T-helper 17 cell (primary cell): ENCODE measurements around the gene SELENOS. TPM values are rescaled to one million over a fixed set of nuclear protein-coding genes. Genes with fewer than 3 reads are reported as not detected.
A peak's percentile ranks its signal among the peaks of the same experiment; 100 is the strongest.
"Not testable (repeated sequence)": the region's sequence is repeated elsewhere in the genome, so short reads cannot be mapped to it uniquely, and the experiment has no call there.

Experiments used
- ATAC-seq: fragments of 150-1000 bp; cut with Tn5 transposase; 2 replicates; pipeline ENCODE4 v1.10.0; 2021; ENCODE audit warnings: mild to moderate bottlenecking, moderate library complexity
- DNase-seq, 3 donors: peaks; one replicate each; pipeline versions ENCODE4 v3.0.0 to v3.0.0-alpha.2; 2020 to 2021
- H3K9me3 ChIP-seq: one replicate; pipeline ENCODE4 v1.7.0; 2013; ENCODE audit warnings: low read length, mild to moderate bottlenecking; ENCODE audit not compliant: control insufficient read depth, poor library complexity, severe bottlenecking
- H3K27ac Mint-ChIP-seq: one replicate; pipeline ENCODE4 v1.8.0; 2022; ENCODE audit warnings: mild to moderate bottlenecking, moderate library complexity, mixed read lengths
- H3K27me3 Mint-ChIP-seq: one replicate; pipeline ENCODE4 v1.8.0; 2022; ENCODE audit warnings: mixed read lengths
- H3K36me3 Mint-ChIP-seq: one replicate; pipeline ENCODE4 v1.8.0; 2022; ENCODE audit warnings: low read depth, mixed read lengths
- H3K4me1 Mint-ChIP-seq: one replicate; pipeline ENCODE4 v1.8.0; 2022; ENCODE audit warnings: mild to moderate bottlenecking, mixed read lengths
- H3K4me3 Mint-ChIP-seq: one replicate; pipeline ENCODE4 v1.8.0; 2022; ENCODE audit warnings: mild to moderate bottlenecking, moderate library complexity, mixed read lengths
- total RNA-seq, 4 donors: library from RNA in 2 of 4; stranded (reverse) in 2 of 4; gene quantifications; one replicate each; pipeline ENCODE4 v1.2.3 and lab custom pipeline; 2022 to 2026

The SELENOS gene
- total RNA-seq, 2 donors from 2014 or later: 28.0 to 36.3 TPM

GRCh38 chr15:101306341-101307047, 29.2 kb upstream of the SELENOS start:
- ATAC-seq: no peak
- DNase-seq: no peak
- Mint-ChIP-seq H3K27me3 (peaks cover 9% of the 10 kb centered on the region), H3K27ac (no peak overlapping the region), H3K4me3 (no peak overlapping the region), H3K36me3 (no peaks in the 10 kb centered on the region), H3K4me1 (no peaks in the 10 kb centered on the region)
- H3K9me3 ChIP-seq: no peaks in the 10 kb centered on the region

- H3K9me3 ChIP-seq: no peaks in the 10 kb centered on the region
- no peak overlapping the region for H3K27ac Mint-ChIP-seq
- H3K4me1 Mint-ChIP-seq: no peaks in the 10 kb centered on the region
- no peaks in the 10 kb centered on the region for H3K36me3 Mint-ChIP-seq
- ATAC-seq (no peak), DNase-seq (no peak)
- no peak overlapping the region for H3K4me3 Mint-ChIP-seq
- H3K27me3 Mint-ChIP-seq: peaks cover 9% of the 10 kb centered on the region
Measured at GRCh38 chr15:101305820-101306255, 28.6 kb upstream of the SELENOS start.

DNA sequence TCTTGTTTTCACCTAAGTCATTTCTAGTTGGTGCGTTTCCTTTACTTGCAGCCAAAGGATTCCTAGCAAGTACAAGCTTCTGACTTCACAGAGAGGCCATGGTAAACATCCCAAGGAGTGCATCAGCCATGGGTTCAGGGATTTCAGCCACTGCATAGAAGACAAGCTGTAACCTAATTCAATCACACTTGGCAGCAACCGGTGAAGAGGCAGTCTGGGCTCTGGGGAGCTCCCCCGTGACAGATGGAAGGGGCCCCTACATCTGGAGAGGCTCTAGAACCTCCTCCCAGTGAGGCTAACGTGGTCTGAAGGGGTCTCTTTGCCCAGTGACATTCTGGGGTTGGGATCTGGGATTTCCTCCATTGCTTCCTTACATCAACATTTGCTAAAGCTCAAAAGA, 26.1 kb upstream of the SELENOS start:
- Mint-ChIP-seq H3K36me3 (no peaks in the 10 kb centered on the region), H3K27ac (no peak overlapping the region), H3K4me1 (no peaks in the 10 kb centered on the region), H3K4me3 (no peak overlapping the region), H3K27me3 (peaks cover 9% of the 10 kb centered on the region)
- DNase-seq: no peak
- H3K9me3 ChIP-seq: no peaks in the 10 kb centered on the region
- no peak for ATAC-seq

- no peak for DNase-seq
- H3K4me3 Mint-ChIP-seq: peak overlapping the region; percentile 96
- H3K9me3 ChIP-seq: no peaks in the 10 kb centered on the region
Measured at GRCh38 chr15:101296418-101297405, 19.4 kb upstream of the SELENOS start.

DNA sequence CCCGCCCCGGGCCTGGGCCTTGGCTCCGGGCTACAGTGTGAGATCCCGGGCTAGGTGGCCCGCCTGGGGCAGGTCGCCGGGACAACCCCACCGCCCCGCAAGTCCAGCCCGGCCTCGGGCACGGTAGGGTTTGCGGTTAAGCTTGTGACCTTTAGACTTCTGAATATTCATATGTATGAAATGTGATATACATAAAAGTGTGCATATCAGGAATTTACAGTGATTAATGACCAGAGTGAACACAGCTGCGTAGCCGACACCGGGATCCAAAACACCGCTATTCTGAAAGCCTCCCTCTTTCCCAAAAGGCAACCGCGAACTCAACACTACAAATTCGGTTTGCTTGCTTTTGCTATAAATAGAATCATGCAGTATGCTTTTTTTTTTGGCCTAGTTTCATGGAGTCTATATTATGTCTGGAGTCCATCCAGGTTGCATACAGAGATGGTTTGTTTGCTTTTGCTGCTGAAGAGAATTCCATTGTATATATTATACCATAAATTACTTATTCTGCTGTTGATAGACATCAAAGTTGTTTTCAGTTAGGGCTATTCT, 18.4 kb upstream of the SELENOS start:
- H3K36me3 Mint-ChIP-seq: peaks cover 2% of the 10 kb centered on the region
- H3K4me1 Mint-ChIP-seq: peaks cover 33% of the 10 kb centered on the region
- no peaks in the 10 kb centered on the region for H3K27me3 Mint-ChIP-seq
- no peak for ATAC-seq
- peak overlapping the region; percentile 96 for H3K4me3 Mint-ChIP-seq
- peak overlapping the region; percentile 95 for H3K27ac Mint-ChIP-seq
- DNase-seq: no peak
- H3K9me3 ChIP-seq: no peaks in the 10 kb centered on the region

More at GRCh38 chr15:101296418-101297405, 19.4 kb upstream of the SELENOS start:
- Mint-ChIP-seq H3K27me3 (no peaks in the 10 kb centered on the region), H3K4me1 (peaks cover 30% of the 10 kb centered on the region), H3K36me3 (peaks cover 2% of the 10 kb centered on the region), H3K27ac (peak overlapping the region; percentile 95)
- ATAC-seq: no peak

DNA sequence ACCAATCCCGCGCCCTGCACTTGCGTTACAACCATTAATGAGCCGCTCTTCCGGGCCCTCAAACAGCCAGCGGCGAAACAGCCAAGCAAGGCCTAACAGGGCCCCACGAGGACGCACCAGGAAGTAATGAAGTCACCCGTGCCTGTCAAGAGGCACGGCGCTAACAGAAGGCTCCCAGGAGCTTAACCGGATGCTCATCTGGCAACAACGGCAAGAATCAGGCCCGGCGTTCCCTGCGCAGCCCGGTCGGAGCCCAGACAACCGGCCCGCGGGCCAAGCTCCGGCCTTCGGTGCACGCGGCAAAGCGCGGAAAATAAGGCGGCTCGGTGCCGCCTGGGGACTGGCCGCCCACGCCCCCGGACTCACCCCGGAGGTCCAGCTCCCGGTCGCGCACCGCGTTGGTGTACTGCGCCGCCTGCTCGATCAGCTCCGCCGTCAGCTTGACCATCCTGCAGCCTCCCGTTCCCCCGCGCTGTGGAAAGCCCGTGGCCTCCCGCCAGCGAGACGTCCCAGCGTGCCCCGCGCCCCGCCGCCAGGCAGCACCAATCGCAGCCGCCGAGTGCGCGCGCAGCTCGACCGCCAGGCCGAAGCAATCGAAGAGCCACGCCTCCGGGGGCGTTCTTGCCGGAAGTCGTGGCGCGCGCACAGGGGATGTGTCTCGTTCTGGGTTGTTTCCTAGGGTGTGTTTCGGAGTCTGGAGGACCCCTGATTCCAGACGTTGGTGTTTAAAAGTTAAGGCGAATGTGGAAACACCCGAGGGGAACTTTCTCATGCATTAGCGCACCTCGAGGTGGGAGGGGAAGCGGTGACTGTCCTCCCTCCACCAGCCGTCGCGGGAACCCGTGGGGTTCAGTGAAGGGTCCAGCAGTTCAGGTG, 17.7 kb upstream of the SELENOS start, which contains the start of gene SNRPA1:
SNRPA1 (minus strand) TSS at position 518 of the 876 bp plus-strand sequence; CDS start at position 448, 70 bp downstream.
- Mint-ChIP-seq H3K36me3 (peaks cover 2% of the 10 kb centered on the region), H3K27ac (peak within 1 kb of the TSS; percentile 95), H3K4me3 (peak within 1 kb of the TSS; percentile 96), H3K27me3 (no peaks in the 10 kb centered on the region), H3K4me1 (peaks cover 36% of the 10 kb centered on the region)
- DNase-seq: peak; percentile 95 to 98 (median 98)
- H3K9me3 ChIP-seq: no peaks in the 10 kb centered on the region
- ATAC-seq: peak; percentile 85

DNA sequence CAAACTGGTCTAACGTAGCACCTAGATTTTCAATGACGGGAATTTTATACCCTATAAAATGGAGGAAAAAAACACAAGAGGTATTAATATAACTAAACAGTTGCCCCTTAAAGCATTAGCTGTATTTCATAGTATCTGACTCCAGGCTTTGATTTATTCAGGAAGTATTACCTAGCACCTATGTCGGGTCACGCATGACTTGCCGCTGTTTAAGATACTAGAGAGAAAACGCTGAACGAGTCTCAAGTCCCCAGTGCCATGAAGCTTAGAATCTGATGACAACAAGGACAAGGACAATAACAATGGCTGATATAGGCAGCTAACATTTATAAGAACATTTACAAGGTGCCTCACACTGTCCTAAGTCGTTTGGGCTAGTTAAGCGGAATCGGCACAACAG, 15.8 kb upstream of the SELENOS start:
- no peak for DNase-seq
- H3K36me3 Mint-ChIP-seq: peaks cover 6% of the 10 kb centered on the region
- ATAC-seq: no peak
- H3K9me3 ChIP-seq: no peaks in the 10 kb centered on the region
- H3K4me1 Mint-ChIP-seq: peaks cover 44% of the 10 kb centered on the region
- no peaks in the 10 kb centered on the region for H3K27me3 Mint-ChIP-seq
- peak overlapping the region; percentile 95 for H3K27ac Mint-ChIP-seq
- H3K4me3 Mint-ChIP-seq: peak overlapping the region; percentile 96

- DNase-seq (no peak), ATAC-seq (peak; percentile 67)
- no peaks in the 10 kb centered on the region for H3K9me3 ChIP-seq
- no peak overlapping the region for H3K27ac Mint-ChIP-seq
- no peak overlapping the region for H3K4me3 Mint-ChIP-seq
- H3K4me1 Mint-ChIP-seq: peaks cover 34% of the 10 kb centered on the region
- peaks cover 4% of the 10 kb centered on the region for H3K36me3 Mint-ChIP-seq
- no peaks in the 10 kb centered on the region for H3K27me3 Mint-ChIP-seq
Measured at GRCh38 chr15:101288905-101289513, 11.7 kb upstream of the SELENOS start.

- H3K27me3 Mint-ChIP-seq, H3K9me3 ChIP-seq, H3K4me3 Mint-ChIP-seq, ATAC-seq, H3K36me3 Mint-ChIP-seq, DNase-seq: not testable (repeated sequence)
- H3K4me1 Mint-ChIP-seq: peaks cover 20% of the 10 kb centered on the region
- peak overlapping the region; percentile 24 for H3K27ac Mint-ChIP-seq
Measured at GRCh38 chr15:101287342-101287741, 10.1 kb upstream of the SELENOS start.

GRCh38 chr15:101286471-101287114, 9.3 kb upstream of the SELENOS start:
- peak overlapping the region; percentile 11 for H3K27ac Mint-ChIP-seq
- H3K4me1 Mint-ChIP-seq: peaks cover 15% of the 10 kb centered on the region
- H3K36me3 Mint-ChIP-seq: peaks cover 6% of the 10 kb centered on the region
- no peaks in the 10 kb centered on the region for H3K9me3 ChIP-seq
- H3K4me3 Mint-ChIP-seq: no peak overlapping the region
- no peaks in the 10 kb centered on the region for H3K27me3 Mint-ChIP-seq
- ATAC-seq (no peak), DNase-seq (no peak)

DNA sequence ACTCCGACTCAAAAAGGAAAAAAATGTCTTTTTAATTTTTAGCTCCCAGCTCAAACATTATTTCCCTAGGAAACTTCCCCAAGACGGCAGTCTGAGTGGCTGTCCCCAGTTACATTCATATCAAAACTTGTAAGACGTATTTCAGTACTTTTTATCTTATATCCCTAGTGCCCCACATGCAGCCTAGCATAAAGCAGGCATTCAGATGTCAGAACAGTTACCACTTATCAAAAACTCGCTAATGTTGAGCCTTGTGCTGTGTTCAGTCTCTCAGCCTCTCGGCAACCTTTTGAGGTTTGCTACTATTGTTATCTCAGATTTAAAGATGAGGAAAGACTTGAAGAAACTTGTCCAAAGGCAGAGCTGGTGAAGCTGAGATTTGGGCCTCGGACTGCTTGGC, 6.6 kb upstream of the SELENOS start:
- DNase-seq: no peak
- H3K27ac Mint-ChIP-seq: no peak overlapping the region

GRCh38 chr15:101280007-101280406, 2.7 kb upstream of the SELENOS start:
- no peaks in the 10 kb centered on the region for H3K27me3 Mint-ChIP-seq
- peaks cover 5% of the 10 kb centered on the region for H3K4me1 Mint-ChIP-seq
- no peak for ATAC-seq
- no peak for DNase-seq
- H3K27ac Mint-ChIP-seq: no peak overlapping the region
- no peaks in the 10 kb centered on the region for H3K9me3 ChIP-seq
- peaks cover 2% of the 10 kb centered on the region for H3K36me3 Mint-ChIP-seq
- no peak overlapping the region for H3K4me3 Mint-ChIP-seq

More for the DNA sequence above, 6.6 kb upstream of the SELENOS start:
- Mint-ChIP-seq H3K27me3 (no peaks in the 10 kb centered on the region), H3K4me3 (no peak overlapping the region), H3K4me1 (peaks cover 8% of the 10 kb centered on the region), H3K36me3 (peaks cover 4% of the 10 kb centered on the region)
- H3K9me3 ChIP-seq: no peaks in the 10 kb centered on the region
- ATAC-seq: no peak
